Measurements from ENCODE around the gene ANKRD1.
A peak's percentile ranks its signal among the peaks of the same experiment; 100 is the strongest.

ANKRD1 gene

DNA sequence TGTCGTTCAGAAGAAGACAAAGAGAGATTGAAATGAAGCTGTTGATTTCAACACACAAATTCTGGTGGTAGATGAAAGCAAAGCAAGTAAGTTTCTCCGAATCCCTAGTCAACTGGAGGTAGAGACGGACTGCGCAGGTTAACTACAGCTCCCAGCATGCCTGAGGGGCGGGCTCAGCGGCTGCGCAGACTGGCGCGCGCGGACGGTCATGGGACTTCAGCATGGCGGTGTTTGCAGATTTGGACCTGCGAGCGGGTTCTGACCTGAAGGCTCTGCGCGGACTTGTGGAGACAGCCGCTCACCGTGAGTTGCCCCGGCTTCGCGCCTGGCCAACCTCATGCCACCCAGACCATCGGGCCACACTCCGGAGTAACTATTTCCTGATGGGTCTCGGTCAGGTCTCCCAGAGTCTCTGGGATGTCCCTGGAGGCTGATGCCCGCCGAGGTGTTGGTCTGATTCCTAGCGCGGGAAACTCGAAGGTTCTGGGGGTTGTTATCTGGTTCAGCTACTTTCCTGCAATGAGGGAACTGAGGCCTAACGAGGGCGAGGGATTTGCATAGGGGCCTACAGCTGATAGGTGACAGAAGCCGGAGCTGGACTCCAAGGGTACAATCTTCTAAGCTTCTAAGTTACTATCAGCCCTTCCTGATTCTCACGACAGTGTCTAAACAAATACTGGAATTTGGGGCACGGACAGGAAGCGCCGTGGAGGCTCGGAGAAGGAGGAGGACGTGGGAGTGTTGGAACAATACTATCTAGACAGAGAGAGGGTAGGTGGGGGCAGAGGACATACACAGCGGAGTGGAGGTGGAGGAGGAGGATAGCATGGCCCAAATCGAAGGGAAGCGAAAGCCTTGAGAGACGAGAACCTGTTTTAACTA lies 48.9 kb downstream of the ANKRD1 start, which contains the start of gene RPP30:
Gene RPP30 (plus strand): TSS at position 209 of the 882 bp plus-strand sequence. CDS start 13 bp downstream, at position 222.
- Histone ChIP-seq H4K8ac (ENCODE audit: low read depth, low read length) (peak within 1 kb of the TSS; percentile 97), H3K4me2 (ENCODE audit: low read length) (peak within 1 kb of the TSS; percentile 99), H4K5ac (ENCODE audit: low read length) (no peak within 1 kb of the TSS), H3K79me2 (ENCODE audit: control insufficient read depth, insufficient read depth, low read length) (peaks cover 21% of the 10 kb centered on the region), H3K9ac (ENCODE audit: low read length) (peak within 1 kb of the TSS; percentile 95), H3K4me3 (ENCODE audit: low read length) (peak within 1 kb of the TSS; percentile 99), H3K4me1 (ENCODE audit: control insufficient read depth, low read depth, low read length) (peaks cover 3% of the 10 kb centered on the region), H2BK15ac (replicated peaks; ENCODE audit: low read depth) (no peak within 1 kb of the TSS), H3K27me3 (ENCODE audit: insufficient read depth, low read length, poor library complexity) (no peaks in the 10 kb centered on the region), H2BK5ac (ENCODE audit: low read length) (no peak within 1 kb of the TSS), H2AK5ac (ENCODE audit: low read length) (no peak within 1 kb of the TSS), H3K4ac (ENCODE audit: low read depth, low read length) (no peak within 1 kb of the TSS), H3K36me3 (ENCODE audit: control insufficient read depth, insufficient read depth, low read length) (peaks cover 3% of the 10 kb centered on the region), H3K27ac (ENCODE audit: low read depth, low read length) (no peak within 1 kb of the TSS), H3K56ac (ENCODE audit: low read length) (peak within 1 kb of the TSS; percentile 96), H2BK120ac (ENCODE audit: low read depth, low read length) (no peak within 1 kb of the TSS), H3K79me1 (ENCODE audit: low read length) (peaks cover 11% of the 10 kb centered on the region), H3K23ac (ENCODE audit: low read length) (peak within 1 kb of the TSS; percentile 89), H3K18ac (ENCODE audit: low read length) (peak within 1 kb of the TSS; percentile 5)
- peak; percentile 93 for DNase-seq
- no CpG with 5 or more reads among the region's 43 CpGs for WGBS (ENCODE audit: extremely low coverage, insufficient coverage, low lambda C conversion rate)

DNA sequence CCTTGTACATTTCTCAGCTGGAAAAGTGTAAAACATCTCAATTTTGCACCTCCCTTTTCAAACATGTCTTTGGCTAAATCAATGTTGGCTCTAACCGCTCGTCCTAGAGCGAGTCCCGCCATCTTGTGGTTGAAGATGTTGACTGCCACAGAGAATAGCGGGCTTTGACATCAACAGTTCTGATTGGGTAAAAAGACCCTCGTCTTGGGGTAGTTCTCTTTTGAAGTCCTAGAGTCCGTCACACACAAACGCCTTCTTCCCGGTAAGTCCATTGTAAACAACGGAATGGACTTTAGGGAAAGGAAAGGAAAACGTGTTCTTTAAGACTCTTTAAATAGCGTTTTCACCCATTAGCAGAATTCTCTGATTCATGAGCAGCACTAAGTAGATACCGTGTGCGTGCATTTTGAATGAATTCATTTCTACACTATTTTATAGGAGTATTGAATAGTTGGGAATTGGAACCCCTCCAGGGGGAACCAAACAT lies 49.6 kb downstream of the ANKRD1 start:
- Histone ChIP-seq H3K9ac (ENCODE audit: low read length) (peak overlapping the region; percentile 51), H2BK15ac (replicated peaks; ENCODE audit: low read depth) (no peak overlapping the region), H3K4me1 (ENCODE audit: control insufficient read depth, low read depth, low read length) (peaks cover 3% of the 10 kb centered on the region), H3K4me2 (ENCODE audit: low read length) (peak overlapping the region; percentile 79), H3K36me3 (ENCODE audit: control insufficient read depth, insufficient read depth, low read length) (no peaks in the 10 kb centered on the region), H3K56ac (ENCODE audit: low read length) (peak overlapping the region; percentile 96), H4K5ac (ENCODE audit: low read length) (no peak overlapping the region), H3K4ac (ENCODE audit: low read depth, low read length) (no peak overlapping the region), H3K4me3 (ENCODE audit: low read length) (peak overlapping the region; percentile 64), H3K27ac (ENCODE audit: low read depth, low read length) (no peak overlapping the region), H3K27me3 (ENCODE audit: insufficient read depth, low read length, poor library complexity) (no peaks in the 10 kb centered on the region), H3K23ac (ENCODE audit: low read length) (no peak overlapping the region), H2BK120ac (ENCODE audit: low read depth, low read length) (no peak overlapping the region), H3K79me1 (ENCODE audit: low read length) (peaks cover 11% of the 10 kb centered on the region), H4K8ac (ENCODE audit: low read depth, low read length) (no peak overlapping the region), H3K79me2 (ENCODE audit: control insufficient read depth, insufficient read depth, low read length) (peaks cover 21% of the 10 kb centered on the region), H2BK5ac (ENCODE audit: low read length) (no peak overlapping the region), H3K18ac (ENCODE audit: low read length) (no peak overlapping the region), H2AK5ac (ENCODE audit: low read length) (no peak overlapping the region)
- no CpG with 5 or more reads among the region's 14 CpGs for WGBS (ENCODE audit: extremely low coverage, insufficient coverage, low lambda C conversion rate)
- DNase-seq: peak; percentile 97

- no peak overlapping the region for H3K9ac ChIP-seq (ENCODE audit: low read length)
- WGBS (ENCODE audit: extremely low coverage, insufficient coverage, low lambda C conversion rate): no CpG with 5 or more reads among the region's 4 CpGs
- H3K27ac ChIP-seq (ENCODE audit: low read depth, low read length): no peak overlapping the region
- no peak overlapping the region for H3K4me3 ChIP-seq (ENCODE audit: low read length)
- H3K56ac ChIP-seq (ENCODE audit: low read length): no peak overlapping the region
- DNase-seq: no peak
- H2AK5ac ChIP-seq (ENCODE audit: low read length): no peak overlapping the region
- no peaks in the 10 kb centered on the region for H3K4me1 ChIP-seq (ENCODE audit: control insufficient read depth, low read depth, low read length)
- H3K79me1 ChIP-seq (ENCODE audit: low read length): no peaks in the 10 kb centered on the region
- H3K4ac ChIP-seq (ENCODE audit: low read depth, low read length): no peak overlapping the region
- no peak overlapping the region for H3K23ac ChIP-seq (ENCODE audit: low read length)
- no peak overlapping the region for H2BK5ac ChIP-seq (ENCODE audit: low read length)
- H4K8ac ChIP-seq (ENCODE audit: low read depth, low read length): no peak overlapping the region
- no peak overlapping the region for H3K18ac ChIP-seq (ENCODE audit: low read length)
- no peak overlapping the region for H2BK15ac ChIP-seq (replicated peaks; ENCODE audit: low read depth)
- no peak overlapping the region for H3K4me2 ChIP-seq (ENCODE audit: low read length)
- H3K27me3 ChIP-seq (ENCODE audit: insufficient read depth, low read length, poor library complexity): no peaks in the 10 kb centered on the region
- H4K5ac ChIP-seq (ENCODE audit: low read length): no peak overlapping the region
- H3K79me2 ChIP-seq (ENCODE audit: control insufficient read depth, insufficient read depth, low read length): no peaks in the 10 kb centered on the region
- no peaks in the 10 kb centered on the region for H3K36me3 ChIP-seq (ENCODE audit: control insufficient read depth, insufficient read depth, low read length)
- no peak overlapping the region for H2BK120ac ChIP-seq (ENCODE audit: low read depth, low read length)
Observed at GRCh38 chr10:90866050-90866598, 54.8 kb downstream of the ANKRD1 start.

GRCh38 chr10:90865401-90865800 lies 55.5 kb downstream of the ANKRD1 start:
- Histone ChIP-seq H2BK120ac (ENCODE audit: low read depth, low read length) (no peak overlapping the region), H3K4me2 (ENCODE audit: low read length) (no peak overlapping the region), H4K5ac (ENCODE audit: low read length) (no peak overlapping the region), H3K27me3 (ENCODE audit: insufficient read depth, low read length, poor library complexity) (no peaks in the 10 kb centered on the region), H3K4me3 (ENCODE audit: low read length) (no peak overlapping the region), H3K79me2 (ENCODE audit: control insufficient read depth, insufficient read depth, low read length) (no peaks in the 10 kb centered on the region), H2BK5ac (ENCODE audit: low read length) (no peak overlapping the region), H2BK15ac (replicated peaks; ENCODE audit: low read depth) (no peak overlapping the region), H4K8ac (ENCODE audit: low read depth, low read length) (no peak overlapping the region), H3K4ac (ENCODE audit: low read depth, low read length) (no peak overlapping the region), H3K56ac (ENCODE audit: low read length) (no peak overlapping the region), H3K27ac (ENCODE audit: low read depth, low read length) (no peak overlapping the region), H3K36me3 (ENCODE audit: control insufficient read depth, insufficient read depth, low read length) (no peaks in the 10 kb centered on the region), H3K4me1 (ENCODE audit: control insufficient read depth, low read depth, low read length) (no peaks in the 10 kb centered on the region), H3K23ac (ENCODE audit: low read length) (no peak overlapping the region), H3K18ac (ENCODE audit: low read length) (no peak overlapping the region), H3K79me1 (ENCODE audit: low read length) (no peaks in the 10 kb centered on the region), H2AK5ac (ENCODE audit: low read length) (no peak overlapping the region), H3K9ac (ENCODE audit: low read length) (no peak overlapping the region)
- 100% methylated on average over 1 of the region's 3 CpGs for WGBS (ENCODE audit: extremely low coverage, insufficient coverage, low lambda C conversion rate)
- DNase-seq: no peak

DNA sequence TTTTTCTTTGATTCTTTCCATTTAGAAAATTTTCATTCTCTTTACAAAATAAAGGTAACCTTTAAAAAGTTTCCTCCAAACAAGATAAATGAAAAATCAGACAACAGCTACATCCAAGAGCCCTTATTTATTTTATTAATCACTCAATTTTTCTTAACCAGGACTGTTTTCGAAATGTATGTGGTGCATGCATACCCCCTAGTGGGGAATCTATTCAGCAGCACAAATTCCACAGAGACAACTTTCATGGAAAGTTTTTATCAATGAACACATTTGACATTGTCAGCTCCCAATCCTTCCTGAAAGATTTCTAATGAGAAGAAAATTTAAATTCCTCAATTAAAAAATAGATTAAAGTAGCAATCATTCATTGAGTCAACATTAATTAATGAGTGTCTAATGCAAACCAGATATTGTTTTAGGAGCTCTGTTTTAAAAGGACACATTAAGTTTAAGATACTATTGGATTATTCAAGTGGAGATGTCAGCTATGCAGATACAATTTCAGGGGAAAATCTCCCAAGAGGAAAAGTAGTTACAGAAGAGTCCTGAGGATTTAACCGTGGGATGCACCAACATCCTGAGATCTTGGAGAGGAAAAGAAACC lies 57.9 kb downstream of the ANKRD1 start:
- Histone ChIP-seq H3K4ac (ENCODE audit: low read depth, low read length) (no peak overlapping the region), H3K18ac (ENCODE audit: low read length) (no peak overlapping the region), H2BK5ac (ENCODE audit: low read length) (no peak overlapping the region), H4K8ac (ENCODE audit: low read depth, low read length) (no peak overlapping the region), H3K56ac (ENCODE audit: low read length) (no peak overlapping the region), H3K79me1 (ENCODE audit: low read length) (no peaks in the 10 kb centered on the region), H3K9ac (ENCODE audit: low read length) (no peak overlapping the region), H3K4me3 (ENCODE audit: low read length) (no peak overlapping the region), H3K23ac (ENCODE audit: low read length) (no peak overlapping the region), H3K79me2 (ENCODE audit: control insufficient read depth, insufficient read depth, low read length) (no peaks in the 10 kb centered on the region), H3K36me3 (ENCODE audit: control insufficient read depth, insufficient read depth, low read length) (no peaks in the 10 kb centered on the region), H3K27ac (ENCODE audit: low read depth, low read length) (no peak overlapping the region), H2BK15ac (replicated peaks; ENCODE audit: low read depth) (no peak overlapping the region), H3K4me1 (ENCODE audit: control insufficient read depth, low read depth, low read length) (no peaks in the 10 kb centered on the region), H2AK5ac (ENCODE audit: low read length) (no peak overlapping the region), H3K4me2 (ENCODE audit: low read length) (no peak overlapping the region), H4K5ac (ENCODE audit: low read length) (no peak overlapping the region), H2BK120ac (ENCODE audit: low read depth, low read length) (no peak overlapping the region), H3K27me3 (ENCODE audit: insufficient read depth, low read length, poor library complexity) (no peaks in the 10 kb centered on the region)
- peak; percentile 35 for DNase-seq
- no CpG with 5 or more reads among the region's 2 CpGs for WGBS (ENCODE audit: extremely low coverage, insufficient coverage, low lambda C conversion rate)
